K562 (cell line): ENCODE measurements around the gene SLC9B1. TPM values are rescaled to one million over a fixed set of nuclear protein-coding genes. Genes with fewer than 3 reads are reported as not detected.

ENCODE experiments used
- ATAC-seq: fragments of 200-7000 bp; cut with Tn5 transposase; 3 replicates; pipeline ENCODE4 v1.9.1; 2020; ENCODE audit warnings: moderate library complexity
- BruUV-seq: library from RNA; stranded (reverse); fragments of 400-500 nt; replicated peaks from 2 replicates; lab custom pipeline; 2021; lab: Mats Ljungman, UMichigan
- CTCF ChIA-PET: fragments of 300-600 bp; formaldehyde crosslinking; extraction: SDS; loops from one replicate; lab custom pipeline; 2021; ENCODE audit warnings: low intra/inter-chr PET ratio; lab: Yijun Ruan, JAX
- POLR2A ChIA-PET: fragments of 300-600, 350-650 bp; sonication (Branson Sonifier 250); formaldehyde crosslinking; extraction: SDS; loops from one replicate; lab custom pipeline; 2021; ENCODE audit warnings: antibody characterized with exemption, inconsistent platforms; lab: Yijun Ruan, JAX
- DNase-seq, 4 experiments: peaks; one replicate each; pipeline versions ENCODE4 v3.0.0 to v3.0.0-alpha.2; 2011 to 2018; ENCODE audit warnings: low spot score in 3 of 4, mixed read lengths in 3 of 4; ENCODE audit errors: extremely low read depth in 1 of 4
- FAIRE-seq: peaks from 2 replicates; lab custom pipeline; 2011; peaks lifted over from hg19 to GRCh38; lab: Jason Lieb, UNC
- H2AFZ ChIP-seq: 2 replicates; pipeline ENCODE4 v1.6.0; 2011; ENCODE audit warnings: low read depth, low read length, control low read depth, inconsistent platforms
- H3K27ac ChIP-seq: fragments of 200-600 bp; 3 replicates; pipeline ENCODE4 v1.8.0; 2011; ENCODE audit warnings: low read depth, mild to moderate bottlenecking, control low read depth, inconsistent platforms, low read length, moderate library complexity, mixed read lengths; ENCODE audit errors: extremely low read depth
- H3K27me3 ChIP-seq, 2 experiments: fragments of 300-600 bp in 1 of 2; 2 replicates in 1 of 2; 3 replicates in 1 of 2; pipeline versions ENCODE4 v1.6.0 to v1.8.0; 2011; ENCODE audit warnings: inconsistent platforms in 2 of 2, low read length in 2 of 2, mild to moderate bottlenecking in 1 of 2, mixed read lengths in 1 of 2, moderate library complexity in 1 of 2; ENCODE audit not compliant: control insufficient read depth in 2 of 2, insufficient read depth in 2 of 2
- H3K36me3 ChIP-seq: fragments of 300-600 bp; 3 replicates; pipeline ENCODE4 v1.8.0; 2011; ENCODE audit warnings: mild to moderate bottlenecking, low read length, inconsistent platforms; ENCODE audit not compliant: control insufficient read depth, insufficient read depth
- H3K4me1 ChIP-seq, 2 experiments: fragments of 200-600 bp in 1 of 2; replicated peaks in 1 of 2; 2 replicates in 1 of 2; 3 replicates in 1 of 2; pipeline versions ENCODE4 v1.5.1 to v1.8.0; 2011; ENCODE audit warnings: inconsistent platforms in 2 of 2, low read length in 2 of 2, mild to moderate bottlenecking in 1 of 2, mixed read lengths in 1 of 2, moderate library complexity in 1 of 2; ENCODE audit not compliant: control insufficient read depth in 2 of 2, insufficient read depth in 2 of 2
- H3K4me2 ChIP-seq: 2 replicates; pipeline ENCODE4 v1.6.1; 2011; ENCODE audit warnings: low read length, control low read depth, inconsistent platforms, mixed read lengths; ENCODE audit not compliant: insufficient read depth
- H3K4me3 ChIP-seq: fragments of 200-600 bp; sonication (generic), shearing (Covaris generic); 2 replicates; pipeline ENCODE4 v1.5.1; 2016; ENCODE audit warnings: control low read depth, inconsistent platforms
- H3K79me2 ChIP-seq: fragments of 200-600 bp; 3 replicates; pipeline ENCODE4 v1.8.0; 2011; ENCODE audit warnings: low read length, inconsistent platforms; ENCODE audit not compliant: control insufficient read depth, insufficient read depth
- H3K9ac ChIP-seq, 2 experiments: 2 replicates each; pipeline versions ENCODE4 v1.6.0 to v1.6.1; 2011; ENCODE audit warnings: low read depth in 2 of 2, low read length in 2 of 2, control low read depth in 1 of 2, inconsistent platforms in 1 of 2, mild to moderate bottlenecking in 1 of 2, mixed read lengths in 1 of 2; ENCODE audit not compliant: insufficient read depth in 1 of 2
- H3K9me1 ChIP-seq: one replicate; pipeline ENCODE4 v1.6.0; 2011; ENCODE audit warnings: inconsistent platforms, mild to moderate bottlenecking, low read length, moderate library complexity; ENCODE audit not compliant: control insufficient read depth, insufficient read depth
- H3K9me3 ChIP-seq: replicated peaks from 2 replicates; pipeline ENCODE4 v1.5.1; 2011; ENCODE audit warnings: low read depth, low read length, inconsistent platforms; ENCODE audit not compliant: control insufficient read depth, insufficient read depth
- H4K20me1 ChIP-seq: replicated peaks from 2 replicates; pipeline ENCODE4 v1.6.1; 2011; ENCODE audit warnings: low read length, inconsistent platforms, mixed read lengths; ENCODE audit not compliant: control insufficient read depth, insufficient read depth
- HINFP ChIP-seq: fragments of 450-650 bp; conservative IDR thresholded peaks from 2 replicates; pipeline ENCODE4 v1.6.1; 2016; ENCODE audit warnings: missing genetic modification characterization, low read depth, mild to moderate bottlenecking, control low read depth, missing compliant biosample characterization
- HSF4 ChIP-seq: fragments of 250-450 bp; sonication (Bioruptor Pico); IDR thresholded peaks from 2 replicates; pipeline ENCODE4 v2.1.2; 2022; ENCODE audit warnings: mild to moderate bottlenecking, moderate library complexity, borderline replicate concordance
- POLR2B ChIP-seq: fragments of 450-650 bp; IDR thresholded peaks from 2 replicates; pipeline ENCODE4 v1.6.1; 2018; ENCODE audit warnings: low read depth; ENCODE audit not compliant: partially characterized antibody
- ZBTB33 ChIP-seq: sonication (generic); formaldehyde crosslinking; IDR thresholded peaks from 2 replicates; pipeline ENCODE4 v1.8.1; 2023; ENCODE audit warnings: mild to moderate bottlenecking, missing genetic modification reagents
- ZC3H8 ChIP-seq: fragments of 450-650 bp; IDR thresholded peaks from 2 replicates; pipeline ENCODE4 v1.6.1; 2017
- ZEB2 ChIP-seq: fragments of 450-650 bp; IDR thresholded peaks from 2 replicates; pipeline ENCODE4 v1.6.1; 2016
- ZNF766 ChIP-seq: fragments of 200-800 bp; sonication (Bioruptor generic); conservative IDR thresholded peaks from 2 replicates; pipeline ENCODE4 v1.6.1; 2016; ENCODE audit warnings: missing genetic modification characterization, missing compliant biosample characterization
- WGBS: fragments of 100-300 bp; shearing (Covaris generic); methylation state at CpG from one replicate; pipeline ENCODE4 v1.1.6; 2016; ENCODE audit warnings: low coverage, mixed read lengths; ENCODE audit not compliant: insufficient coverage; ENCODE audit errors: missing lambda C conversion rate; 5-methylcytosine and 5-hydroxymethylcytosine counted together
- in situ Hi-C: fragments of 300-500 bp; cut with MboI; formaldehyde crosslinking; loops from 4 replicates; pipeline ENCODE4 v1.15.0; 2018; ENCODE audit warnings: inconsistent platforms, mixed read lengths
- intact Hi-C: fragments of 100-400 bp; cut with micrococcal nuclease; formaldehyde crosslinking; loops from 2 replicates; pipeline ENCODE4 v1.14.2; 2022
- polyA plus RNA-seq, 8 experiments: library from polyadenylated mRNA; depleted of rRNA in 4 of 8; stranded (reverse) in 5 of 8; unstranded in 3 of 8; fragments of >200 nt; fragmentation: Nextera tagmentation in 2 of 8; fragmentation: Illumina TruSeq in 1 of 8; extraction: Ambion mirVana in 2 of 8; extraction: Trizol in 1 of 8; gene quantifications; 2 replicates each; pipeline versions ENCODE4 v1.2.1 to v1.2.3, GENCODE V29; 2011 to 2014; ENCODE audit warnings: inconsistent platforms in 1 of 8, missing spikeins in 1 of 8
- total RNA-seq, 7 experiments: library from RNA; depleted of rRNA in 6 of 7; stranded (reverse); fragments of >200 nt in 6 of 7; fragmentation: Illumina TruSeq in 2 of 7; extraction: Trizol in 2 of 7; gene quantifications; 2 replicates each; pipeline versions ENCODE4 v1.2.1 to v1.2.3, GENCODE V29; 2011 to 2021; ENCODE audit warnings: low replicate concordance in 1 of 7

SLC9B1 gene
- total and polyA plus RNA-seq, 9 of the 15 experiments (the other 6 are each of a cell fraction or from before 2014, with no cell fraction given), result 0.21 to 1.3 (median 0.51) TPM

DNA sequence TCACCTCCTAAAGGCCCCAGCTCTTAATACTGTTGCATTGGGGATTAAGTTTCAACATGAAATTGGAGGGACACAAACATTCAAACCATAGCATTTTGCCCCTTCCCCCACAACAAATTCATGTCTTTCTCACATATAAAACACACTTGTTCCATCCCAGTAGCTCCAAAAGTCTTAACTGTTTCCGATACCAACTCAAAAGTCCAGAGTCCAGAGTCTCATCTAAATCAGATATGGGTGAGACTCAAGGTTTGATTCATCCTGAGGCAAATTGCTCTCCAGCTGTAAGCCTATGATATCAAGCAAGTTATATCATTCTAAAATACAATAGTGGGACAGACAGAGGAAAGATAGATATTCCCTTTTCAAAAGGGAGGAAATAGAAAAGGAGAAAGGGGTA, 8.7 kb downstream of the SLC9B1 start:
- H4K20me1 ChIP-seq, result no peaks in the 10 kb centered on the region
- H3K4me3 ChIP-seq, result no peak overlapping the region
- TF ChIP-seq ZEB2, result no peak
- TF ChIP-seq ZNF766 (CRISPR knock-in tag), result no peak
- no peak for TF ChIP-seq ZC3H8
- TF ChIP-seq HSF4, result no peak
- TF ChIP-seq POLR2B, result no peak
- no peak for TF ChIP-seq HINFP (tag)
- TF ChIP-seq ZBTB33 (CRISPR knock-in tag), result no peak
- 70% methylated on average over 1 of the region's 1 CpG for WGBS
- in situ Hi-C loops (no loop called here), intact Hi-C loops (loop anchor here (10.0 kb wide), 1 partner anchor 666 kb away; the partner anchor contains the start of gene SLC39A8)
- no peak overlapping the region for H3K9ac ChIP-seq
- no peaks in the 10 kb centered on the region for H3K36me3 ChIP-seq
- no peak for DNase-seq
- CTCF ChIA-PET, result no interaction called here
- H3K27me3 ChIP-seq, result no peaks in the 10 kb centered on the region
- H3K9me3 ChIP-seq, result no peaks in the 10 kb centered on the region
- H3K4me2 ChIP-seq, result no peak overlapping the region
- FAIRE-seq, result no peak
- BruUV-seq, result no TSS peak
- no peak overlapping the region for H2AFZ ChIP-seq
- peaks cover 9 to 18% of the 10 kb centered on the region in 2 experiments; a peak in 4 of 5 replicates for H3K4me1 ChIP-seq
- H3K9me1 ChIP-seq, result no peaks in the 10 kb centered on the region
- no peak overlapping the region for H3K27ac ChIP-seq
- no peak for ATAC-seq
- no peaks in the 10 kb centered on the region for H3K79me2 ChIP-seq
- POLR2A ChIA-PET, result interaction anchor here (0.6 kb wide), 1 partner anchor 351 kb away, joined by 3 read pairs; no protein-coding TSS in a partner anchor
